T47D (cell line): ENCODE data around the gene HDGFL2.
"Not testable (repeated sequence)": the region's sequence is repeated elsewhere in the genome, so short reads cannot be mapped to it uniquely, and the experiment has no call there.

Experiments used
- DNase-seq, 2 experiments: peaks; one replicate each; pipeline versions ENCODE4 v3.0.0 to v3.0.0-alpha.2; 2011 to 2012; ENCODE audit warnings: low read depth in 1 of 2, low spot score in 1 of 2
- JUND ChIP-seq: IDR thresholded peaks from 2 replicates; pipeline ENCODE4 v1.6.1; 2012; ENCODE audit warnings: low read depth
- in situ Hi-C: cut with HindIII; loops from 2 replicates; pipeline ENCODE4 v1.10.0; 2016; ENCODE audit warnings: low sequenced_read_pairs, low pct_unique_long_range_greater_than_20kb

The HDGFL2 gene

DNA sequence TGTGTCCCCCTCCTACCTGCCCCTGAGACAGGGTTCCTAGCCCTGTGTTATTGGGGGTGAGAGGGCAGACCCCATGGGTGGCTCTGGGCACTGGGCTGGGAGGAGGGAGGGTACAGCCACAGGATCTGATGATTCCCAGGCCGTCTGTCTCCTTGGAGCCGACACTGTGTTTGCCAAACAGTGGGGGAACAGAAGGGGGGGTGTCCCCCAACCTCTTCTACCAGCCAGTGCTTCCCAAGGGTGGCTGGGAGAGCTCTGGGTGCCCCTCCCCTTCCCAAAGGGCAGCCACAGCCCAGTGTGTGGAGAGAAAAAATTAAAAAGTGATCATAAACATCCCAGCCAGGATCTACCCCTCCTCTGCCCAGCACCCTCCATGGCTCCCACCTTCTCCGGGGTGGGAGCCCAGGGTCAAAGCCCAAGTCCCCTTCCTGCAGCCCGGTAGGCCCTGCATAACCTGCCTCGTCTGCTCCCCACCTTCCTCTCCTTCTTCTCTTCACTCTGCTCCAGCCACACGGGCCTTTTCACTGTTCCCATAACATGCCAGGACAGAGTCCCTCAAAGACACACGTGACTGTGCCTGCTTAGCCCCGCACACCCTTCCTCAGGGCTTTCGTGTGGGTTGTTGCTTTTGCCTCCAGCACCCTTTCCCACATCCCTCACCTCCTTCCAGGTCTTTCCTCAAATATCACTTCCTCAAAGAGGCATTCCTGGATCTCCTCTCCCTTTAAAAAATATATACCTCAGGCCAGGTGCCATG lies 47.6 kb downstream of the HDGFL2 start:
- no peak for DNase-seq

DNA sequence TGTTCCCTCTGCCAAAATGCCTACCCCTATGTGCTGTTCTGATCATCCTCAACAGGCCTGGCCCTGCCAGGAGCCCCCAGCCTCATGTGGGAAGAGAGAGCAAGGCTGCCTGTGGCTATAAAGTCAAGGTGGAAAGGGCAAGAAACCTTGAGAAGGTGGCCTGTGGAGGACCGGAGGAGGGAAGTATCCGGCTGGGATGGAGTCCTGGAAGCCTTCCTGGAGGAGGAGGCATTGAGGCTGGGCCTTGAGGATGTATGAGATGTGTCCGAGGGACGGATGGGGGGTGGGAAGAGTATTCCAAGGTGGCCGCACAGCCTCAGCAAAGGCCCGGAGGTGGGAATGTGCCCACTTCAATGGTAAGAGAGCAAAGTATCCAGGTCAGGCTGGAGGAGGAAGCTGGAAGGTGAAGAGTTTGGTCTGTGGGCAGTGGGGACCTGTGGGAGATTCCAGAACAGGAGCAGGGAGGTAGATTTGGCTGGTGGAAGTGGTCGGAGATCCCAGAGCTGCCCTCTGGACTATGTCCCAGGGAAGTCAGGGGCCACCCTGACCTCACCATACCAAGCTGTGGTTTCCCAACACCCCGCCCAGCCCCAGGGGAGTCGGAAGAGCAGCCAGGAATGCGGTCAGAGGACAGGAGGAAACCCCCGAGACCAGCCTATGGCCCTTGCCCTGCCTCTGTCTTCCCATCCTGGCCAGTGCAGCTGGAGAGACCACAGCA lies 49.2 kb downstream of the HDGFL2 start:
- in situ Hi-C loops = no loop called here
- no peak for TF ChIP-seq JUND
- no peak for DNase-seq

More for the DNA sequence above, 47.6 kb downstream of the HDGFL2 start:
- no peak for TF ChIP-seq JUND
- in situ Hi-C loops = no loop called here

DNA sequence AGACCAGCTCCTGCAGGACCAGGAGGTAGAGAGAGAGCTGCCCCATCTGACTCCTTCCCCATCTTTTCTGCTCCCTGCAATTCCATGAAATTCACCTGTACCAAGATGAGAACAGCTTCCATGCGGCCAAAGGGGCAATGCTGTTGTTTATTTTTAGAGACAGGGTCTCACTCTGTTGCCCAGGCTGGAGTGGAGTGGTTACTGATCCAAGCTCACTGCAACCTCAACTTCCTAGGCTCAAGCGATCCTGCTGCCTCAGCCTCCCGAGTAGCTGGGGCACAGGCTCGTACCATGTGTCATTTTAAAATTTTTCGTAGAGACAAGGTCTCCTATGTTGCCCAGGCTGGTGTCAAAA lies 49.8 kb downstream of the HDGFL2 start:
- in situ Hi-C loops = no loop called here
- no peak for DNase-seq
- no peak for TF ChIP-seq JUND

DNA sequence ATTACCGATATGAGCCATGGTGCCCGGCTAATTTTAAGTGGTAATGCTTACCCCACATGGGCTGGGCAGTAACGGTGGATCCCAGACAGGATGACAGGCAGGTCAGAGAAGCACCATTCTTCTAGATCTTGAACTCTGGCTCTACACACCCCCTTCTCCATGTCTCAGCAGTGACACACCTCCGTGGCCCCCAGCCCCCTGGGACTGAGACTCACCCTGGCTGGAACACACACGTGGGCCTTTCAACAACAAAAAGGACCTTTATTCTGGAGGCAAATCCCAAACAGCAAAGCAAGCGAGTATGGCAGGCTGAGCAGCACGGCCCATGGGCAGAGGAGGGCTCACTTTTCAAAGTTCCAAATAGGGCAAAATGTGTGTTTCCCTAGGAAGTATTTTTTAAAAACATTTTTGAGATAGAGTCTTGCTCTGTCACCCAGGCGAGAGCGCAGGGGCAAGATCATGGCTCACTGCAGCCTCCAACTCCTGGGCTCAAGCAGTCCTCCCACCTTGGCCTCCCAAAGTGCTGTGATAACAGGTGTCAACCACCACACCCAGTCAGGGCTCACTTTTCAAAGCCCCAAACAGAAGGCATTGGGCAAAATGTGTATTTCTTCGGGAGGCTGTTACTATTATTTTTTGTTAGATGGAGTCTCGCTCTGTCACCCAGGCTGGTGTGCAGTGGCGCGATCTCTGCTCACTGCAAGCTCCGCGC lies 50.4 kb downstream of the HDGFL2 start:
- in situ Hi-C loops = no loop called here
- TF ChIP-seq JUND = no peak
- no peak for DNase-seq

DNA sequence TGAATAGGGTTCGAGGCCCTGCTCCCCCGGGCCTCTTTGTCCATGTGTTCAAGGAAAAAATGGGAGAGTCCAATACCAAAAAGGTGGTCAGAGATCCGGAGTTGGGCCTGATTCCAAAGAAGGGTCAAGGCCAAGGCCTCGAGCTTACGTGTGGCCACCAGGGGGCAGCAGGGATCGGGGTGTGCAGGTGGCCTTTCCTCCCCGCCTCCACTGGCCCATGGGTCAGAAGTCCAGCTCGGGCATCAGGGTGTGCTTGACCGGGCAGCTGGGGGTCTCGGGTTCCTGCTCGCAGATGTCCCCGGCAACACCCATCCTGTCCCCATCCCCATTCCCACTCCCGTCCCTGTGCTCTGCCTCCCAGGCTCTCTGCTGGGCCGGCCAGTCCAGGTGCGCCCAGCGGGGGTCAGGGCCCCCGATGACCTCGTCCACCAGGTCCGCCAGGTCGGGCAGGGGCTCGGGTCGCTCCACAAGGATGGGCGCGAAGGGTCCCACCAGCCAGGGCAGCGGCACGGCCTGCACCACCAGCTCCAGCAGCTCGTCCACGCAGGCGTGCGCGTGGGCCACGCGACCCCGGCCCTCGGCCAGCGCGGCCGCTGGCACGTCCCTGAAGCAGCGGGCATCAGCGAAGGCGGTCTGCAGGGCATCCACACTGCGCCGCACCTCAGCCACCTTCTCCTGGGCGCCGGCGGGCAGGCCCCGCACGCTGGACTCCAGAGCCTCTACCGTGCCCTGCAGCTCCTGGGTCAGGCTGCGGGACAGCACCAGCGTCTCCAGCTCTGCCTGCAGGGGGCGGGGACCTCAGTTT lies 51.4 kb downstream of the HDGFL2 start:
- in situ Hi-C loops = no loop called here
- no peak for TF ChIP-seq JUND
- DNase-seq = peak; percentile 40 to 53

DNA sequence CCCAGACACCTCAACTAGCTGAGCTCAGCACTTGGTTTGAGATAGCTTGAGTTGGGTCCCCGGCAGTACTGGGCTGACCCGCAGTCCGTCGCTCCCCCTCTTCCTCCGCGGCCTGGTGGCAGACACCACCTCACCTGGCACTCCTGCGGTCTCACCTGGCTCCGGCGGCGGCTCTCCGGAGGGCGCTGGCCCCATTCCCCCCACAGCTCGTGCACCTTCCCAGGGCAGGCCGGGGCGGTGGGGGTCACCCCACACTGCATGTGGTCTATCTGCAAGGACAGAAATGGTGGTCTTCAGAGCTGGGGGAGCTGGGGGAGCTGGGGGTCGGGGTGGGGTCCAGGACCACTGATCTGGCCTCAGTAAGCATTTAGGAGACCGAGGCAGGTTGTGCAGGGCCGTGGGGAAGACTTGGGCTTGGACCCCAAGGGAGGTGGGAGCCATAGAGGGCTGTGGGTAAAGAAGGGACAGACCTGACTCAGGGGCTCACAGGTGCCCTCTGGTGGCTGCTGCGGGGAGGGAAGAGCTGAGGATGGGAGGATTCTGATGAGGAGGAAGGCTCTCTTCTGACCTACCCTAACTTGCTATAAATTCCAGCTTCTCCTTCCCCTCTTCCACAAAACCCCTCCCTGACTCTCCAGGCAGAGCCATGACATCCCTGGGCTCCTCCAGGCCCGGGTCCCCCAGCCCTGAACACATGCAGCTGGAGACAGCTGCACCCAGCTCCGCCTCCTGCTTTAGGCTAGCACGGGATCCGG lies 52.9 kb downstream of the HDGFL2 start:
- peak; percentile 43 to 51 for DNase-seq
- no peak for TF ChIP-seq JUND
- in situ Hi-C loops = no loop called here

DNA sequence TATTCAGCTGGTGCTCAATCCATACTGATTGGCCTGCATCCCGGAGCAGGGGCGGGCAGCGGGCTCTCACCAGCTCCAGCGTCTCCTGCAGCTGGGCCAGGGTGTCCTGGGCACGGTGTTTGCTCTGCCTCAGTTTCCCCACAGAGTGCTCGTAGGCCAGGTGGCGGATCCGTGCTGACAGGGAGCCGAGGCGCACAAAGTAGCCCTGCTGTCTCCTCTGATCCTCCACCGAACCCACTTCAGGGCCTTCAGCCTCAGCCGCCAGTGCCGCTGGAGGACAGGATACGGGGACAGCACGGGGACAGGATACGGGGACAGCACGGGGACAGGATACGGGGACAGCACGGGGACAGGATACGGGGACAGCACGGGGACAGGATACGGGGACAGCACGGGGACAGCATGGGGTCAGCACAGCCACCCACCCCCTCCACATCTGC lies 53.5 kb downstream of the HDGFL2 start:
- TF ChIP-seq JUND = no peak
- in situ Hi-C loops = no loop called here
- DNase-seq = no peak

DNA sequence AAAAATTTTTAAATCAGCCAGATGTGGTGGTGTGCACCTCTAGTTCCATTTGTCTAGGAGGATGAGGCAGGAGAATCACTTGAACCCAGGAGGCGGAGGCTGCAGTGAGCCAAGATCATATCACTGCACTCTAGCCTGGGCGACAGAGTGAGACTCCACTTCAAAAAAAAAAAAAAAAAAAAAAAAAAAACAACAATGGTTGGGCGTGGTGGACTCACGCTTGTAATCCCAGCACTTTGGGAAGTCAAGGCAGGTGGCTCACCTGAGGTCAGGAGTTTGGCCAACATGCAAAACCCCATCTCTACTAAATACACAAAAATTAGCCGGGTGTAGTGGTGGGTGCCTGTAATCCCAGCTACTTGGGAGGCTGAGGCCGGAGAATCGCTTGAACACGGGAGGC lies 55.3 kb downstream of the HDGFL2 start:
- in situ Hi-C loops = not testable (repeated sequence)

DNA sequence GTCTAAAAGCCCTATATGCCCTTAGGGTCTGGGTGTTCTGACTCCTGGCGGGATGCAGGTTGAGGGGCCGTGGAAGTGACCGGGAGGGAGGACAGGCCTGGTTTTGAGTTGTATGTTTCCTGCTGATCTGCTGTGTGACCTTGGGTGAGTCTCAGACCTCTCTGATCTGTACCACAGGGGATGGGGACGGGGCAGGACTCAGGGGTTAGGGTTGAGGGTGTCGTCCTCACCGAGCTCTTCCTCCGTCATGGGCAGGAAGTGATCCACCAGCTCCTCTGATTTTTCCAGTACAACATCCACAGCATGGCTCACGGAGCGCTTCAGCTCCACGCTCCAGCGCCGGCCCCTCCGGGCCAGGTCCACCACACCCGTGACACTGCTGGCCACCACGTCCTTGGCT lies 56.7 kb downstream of the HDGFL2 start:
- TF ChIP-seq JUND = no peak
- no peak for DNase-seq
- in situ Hi-C loops = no loop called here

More for the DNA sequence above, 55.3 kb downstream of the HDGFL2 start:
- not testable (repeated sequence) for DNase-seq

DNA sequence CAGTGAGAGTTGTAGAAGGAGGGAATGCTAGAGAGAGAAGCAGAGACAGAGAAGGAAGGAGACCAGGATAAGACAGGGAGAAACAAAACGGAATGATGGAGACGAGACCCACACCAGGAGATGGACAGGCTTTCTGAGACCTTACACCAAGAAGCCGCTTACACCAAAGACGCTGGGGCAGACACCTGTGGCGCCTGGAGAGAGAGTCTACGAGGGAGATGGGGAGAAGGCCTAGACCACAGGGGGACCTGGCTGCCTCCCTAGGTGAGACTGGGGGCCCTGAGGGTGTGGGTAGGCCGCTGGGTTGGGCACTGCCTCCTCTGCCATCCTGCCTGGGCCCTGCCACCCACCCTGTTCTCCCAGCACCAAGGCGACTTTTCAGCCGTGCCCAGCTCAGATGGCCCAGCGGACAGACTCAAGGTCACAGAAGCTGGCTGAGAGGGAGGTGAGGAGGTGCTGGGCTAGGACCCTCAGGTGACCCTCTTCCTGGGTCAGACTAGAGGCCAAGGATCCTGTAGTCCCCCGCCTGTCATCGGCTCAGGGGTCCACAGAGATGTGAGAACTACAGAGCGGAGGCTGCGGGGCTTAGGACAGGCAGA lies 57.9 kb downstream of the HDGFL2 start:
- DNase-seq = no peak
- in situ Hi-C loops = no loop called here
- TF ChIP-seq JUND = no peak

DNA sequence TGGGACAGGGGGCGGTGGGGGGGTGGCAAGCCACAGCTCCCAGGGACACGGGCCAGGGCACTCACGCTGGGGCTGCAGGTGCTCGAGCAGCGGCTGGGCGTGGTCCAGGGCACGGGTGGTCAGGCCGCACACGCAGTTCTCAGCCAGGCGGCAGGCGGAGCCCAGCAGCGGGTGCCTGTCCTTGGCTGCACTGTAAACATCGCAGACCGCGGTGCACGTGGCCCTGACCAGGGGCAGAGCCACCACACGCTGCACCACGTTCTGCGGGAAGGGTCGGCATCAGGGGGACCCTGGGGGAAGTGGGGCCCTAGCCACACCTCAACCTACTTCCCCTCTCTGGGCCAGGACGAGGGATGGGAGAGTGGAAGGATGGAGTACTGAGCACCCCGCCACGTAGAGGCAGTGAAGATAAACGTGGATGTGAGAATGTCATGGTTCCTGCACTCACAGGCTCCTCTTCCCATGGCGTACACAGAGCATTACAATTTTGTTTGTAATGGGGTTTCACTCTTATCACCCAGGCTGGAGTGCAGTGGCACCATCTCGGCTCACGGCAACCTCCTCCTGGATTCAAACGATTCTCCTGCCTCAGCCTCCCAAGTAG lies 59.6 kb downstream of the HDGFL2 start:
- no peak for DNase-seq
- in situ Hi-C loops = no loop called here
- TF ChIP-seq JUND = no peak
